ENCODE results near the gene FOXP1.

The FOXP1 gene

DNA sequence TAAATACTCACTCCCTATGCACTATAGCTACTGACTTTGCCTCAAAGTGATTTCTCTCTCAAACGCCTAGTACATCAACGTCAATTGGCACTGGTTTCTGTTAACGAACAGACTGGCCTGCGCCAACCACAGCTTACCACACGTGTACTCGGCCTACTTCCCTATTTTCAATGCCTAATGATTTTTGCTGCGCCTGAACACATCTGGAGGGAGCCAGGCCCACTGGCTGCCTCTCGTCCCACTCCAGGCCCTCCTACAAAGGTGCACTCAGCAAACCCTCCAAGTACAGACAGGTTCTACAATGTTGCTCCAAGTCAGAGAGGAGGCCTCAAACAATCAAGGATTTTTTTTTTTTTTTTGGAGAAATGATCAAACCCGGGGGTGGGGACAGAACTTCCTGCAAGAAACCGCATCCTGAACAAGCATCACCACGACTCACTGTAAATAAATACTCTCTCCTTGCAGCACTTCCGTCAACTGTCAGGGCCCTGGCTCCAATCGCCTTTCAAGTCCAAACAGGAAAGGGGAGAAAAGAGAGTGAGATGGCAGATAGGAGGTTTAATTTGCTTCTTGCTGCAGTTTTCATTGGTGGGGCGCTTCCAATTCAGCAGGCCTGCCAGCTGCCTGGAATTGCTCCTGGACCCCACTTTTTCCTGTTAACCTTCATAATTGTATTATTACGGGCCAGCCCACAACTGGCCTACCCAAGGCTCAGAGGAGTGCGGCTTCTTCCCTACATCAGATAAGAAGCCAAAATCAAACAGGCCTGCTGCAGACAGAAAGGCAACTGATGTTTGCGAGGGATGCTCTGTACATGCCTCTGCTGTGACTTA is 139.3 kb downstream of the FOXP1 start:
- DNase-seq (ENCODE audit: low read depth): peak; percentile 72
- TF ChIP-seq, protein P1, sequence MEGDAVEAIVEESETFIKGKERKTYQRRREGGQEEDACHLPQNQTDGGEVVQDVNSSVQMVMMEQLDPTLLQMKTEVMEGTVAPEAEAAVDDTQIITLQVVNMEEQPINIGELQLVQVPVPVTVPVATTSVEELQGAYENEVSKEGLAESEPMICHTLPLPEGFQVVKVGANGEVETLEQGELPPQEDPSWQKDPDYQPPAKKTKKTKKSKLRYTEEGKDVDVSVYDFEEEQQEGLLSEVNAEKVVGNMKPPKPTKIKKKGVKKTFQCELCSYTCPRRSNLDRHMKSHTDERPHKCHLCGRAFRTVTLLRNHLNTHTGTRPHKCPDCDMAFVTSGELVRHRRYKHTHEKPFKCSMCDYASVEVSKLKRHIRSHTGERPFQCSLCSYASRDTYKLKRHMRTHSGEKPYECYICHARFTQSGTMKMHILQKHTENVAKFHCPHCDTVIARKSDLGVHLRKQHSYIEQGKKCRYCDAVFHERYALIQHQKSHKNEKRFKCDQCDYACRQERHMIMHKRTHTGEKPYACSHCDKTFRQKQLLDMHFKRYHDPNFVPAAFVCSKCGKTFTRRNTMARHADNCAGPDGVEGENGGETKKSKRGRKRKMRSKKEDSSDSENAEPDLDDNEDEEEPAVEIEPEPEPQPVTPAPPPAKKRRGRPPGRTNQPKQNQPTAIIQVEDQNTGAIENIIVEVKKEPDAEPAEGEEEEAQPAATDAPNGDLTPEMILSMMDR (conservative IDR thresholded peaks at IDR 0.05; ENCODE audit: control insufficient read depth, insufficient read depth, low read depth, low read length): no peak
- H3K4me3 ChIP-seq (ENCODE audit: control insufficient read depth, low read depth, low read length): no peak overlapping the region

DNA sequence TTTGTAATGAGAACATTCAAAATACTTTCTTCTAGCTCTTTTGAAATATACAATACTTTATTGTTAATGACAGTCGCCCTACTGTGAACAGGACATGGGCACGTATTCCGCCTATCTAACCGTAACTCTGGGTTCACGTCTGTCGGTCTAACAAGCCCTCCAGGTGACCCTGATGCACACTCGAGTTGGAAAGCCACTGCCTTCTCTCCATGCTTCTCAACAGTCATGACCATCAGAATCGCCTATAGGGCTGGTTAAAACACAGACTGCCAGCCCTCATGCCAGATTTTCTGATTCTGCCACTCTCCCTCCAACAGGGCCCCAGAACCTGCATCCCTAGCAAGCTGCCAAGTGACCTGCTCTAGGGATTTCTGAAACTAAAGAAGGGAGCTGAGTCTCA is 140.2 kb downstream of the FOXP1 start:
- no peak overlapping the region for H3K4me3 ChIP-seq (ENCODE audit: control insufficient read depth, low read depth, low read length)
- TF ChIP-seq, protein P1 (conservative IDR thresholded peaks at IDR 0.05; ENCODE audit: control insufficient read depth, insufficient read depth, low read depth, low read length): no peak
- no peak for DNase-seq (ENCODE audit: low read depth)

DNA sequence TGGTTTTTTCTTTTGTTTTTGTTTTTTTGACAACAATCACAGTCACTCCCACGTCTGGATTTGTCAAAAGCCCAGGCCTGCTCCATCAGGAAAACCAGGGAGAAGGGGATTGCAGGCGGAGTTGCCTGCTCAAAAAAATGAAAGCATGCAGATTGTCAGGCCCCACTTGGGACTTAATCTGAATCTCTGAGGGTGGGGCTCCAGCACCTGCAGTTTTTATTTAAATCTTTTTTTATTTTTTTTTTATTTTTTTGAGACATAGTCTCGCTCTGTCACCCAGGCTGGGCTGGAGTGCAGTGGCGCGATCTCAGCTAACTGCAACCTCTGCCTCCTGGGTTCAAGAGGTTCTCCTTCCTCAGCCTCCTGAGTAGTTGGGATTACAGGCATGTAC is 140.9 kb downstream of the FOXP1 start:
- H3K4me3 ChIP-seq (ENCODE audit: control insufficient read depth, low read depth, low read length): no peak overlapping the region
- no peak for DNase-seq (ENCODE audit: low read depth)
- TF ChIP-seq, protein P1 (conservative IDR thresholded peaks at IDR 0.05; ENCODE audit: control insufficient read depth, insufficient read depth, low read depth, low read length): no peak

DNA sequence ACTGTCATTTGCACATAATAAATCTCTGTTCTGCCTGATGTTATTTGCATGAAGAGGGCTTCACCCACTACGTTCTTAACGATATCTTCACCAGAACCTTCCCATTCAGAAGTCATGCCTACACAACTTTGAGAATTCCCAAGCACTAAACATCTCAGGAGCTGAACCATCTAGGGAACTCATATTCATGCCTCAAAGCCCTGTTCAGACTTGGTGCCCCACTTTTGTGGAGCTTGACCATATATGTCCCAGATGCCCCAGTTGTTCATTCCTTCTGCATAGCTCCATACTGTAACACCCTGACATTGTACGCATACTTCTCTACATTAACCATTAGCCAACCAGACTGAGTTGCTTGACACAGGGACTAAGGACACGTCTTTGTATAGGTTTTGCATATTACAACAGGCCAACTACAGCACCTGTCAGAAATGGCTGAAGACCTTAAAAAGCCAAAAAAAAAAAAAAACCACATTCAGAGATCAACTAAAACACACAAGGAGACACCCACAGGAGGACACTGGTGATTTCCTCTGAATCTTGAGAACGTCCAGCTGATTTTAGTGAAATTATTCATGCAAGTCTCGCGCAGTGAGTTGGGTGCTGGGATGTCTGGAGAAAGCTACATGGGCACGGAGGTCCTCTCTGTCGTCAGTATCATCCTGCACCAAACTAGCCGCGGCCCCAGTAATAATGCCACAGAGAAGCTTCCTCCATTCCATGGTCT is 141.4 kb downstream of the FOXP1 start:
- no peak overlapping the region for H3K4me3 ChIP-seq (ENCODE audit: control insufficient read depth, low read depth, low read length)
- no peak for DNase-seq (ENCODE audit: low read depth)
- TF ChIP-seq, protein P1 (conservative IDR thresholded peaks at IDR 0.05; ENCODE audit: control insufficient read depth, insufficient read depth, low read depth, low read length): no peak

DNA sequence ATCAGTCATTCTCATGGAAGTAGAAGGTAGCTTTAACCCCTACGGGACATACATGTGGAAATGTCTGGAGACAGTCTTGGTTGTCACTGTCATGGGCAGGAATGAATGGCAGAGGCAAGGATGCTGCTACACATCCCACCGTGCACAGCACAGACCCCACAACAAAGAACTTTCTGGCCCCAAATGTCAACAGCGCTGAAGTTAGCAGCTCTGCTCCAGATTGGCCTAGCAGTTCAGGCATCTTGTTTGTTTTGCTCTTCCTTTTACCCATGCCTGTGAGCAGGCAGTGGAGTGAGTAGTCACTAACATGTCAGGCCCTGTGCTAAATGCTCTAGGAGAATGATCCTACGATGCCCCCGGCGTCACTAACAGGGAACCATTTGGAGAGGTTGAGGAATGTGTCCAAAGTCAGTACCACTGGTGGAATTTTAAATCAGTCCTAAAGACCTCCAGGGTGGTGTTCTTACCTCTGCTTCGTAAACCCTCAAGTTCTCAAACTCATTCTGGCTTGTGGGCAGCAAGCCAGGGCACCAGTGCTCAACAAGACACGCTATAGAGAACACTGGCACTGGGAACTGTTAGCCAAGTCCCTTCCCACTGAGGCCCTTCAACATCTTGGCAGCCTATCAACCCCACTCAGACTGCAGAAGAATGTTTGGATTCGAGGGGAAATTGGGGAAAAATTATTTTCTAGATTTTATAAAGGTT is 142.2 kb downstream of the FOXP1 start:
- no peak overlapping the region for H3K4me3 ChIP-seq (ENCODE audit: control insufficient read depth, low read depth, low read length)
- no peak for DNase-seq (ENCODE audit: low read depth)

DNA sequence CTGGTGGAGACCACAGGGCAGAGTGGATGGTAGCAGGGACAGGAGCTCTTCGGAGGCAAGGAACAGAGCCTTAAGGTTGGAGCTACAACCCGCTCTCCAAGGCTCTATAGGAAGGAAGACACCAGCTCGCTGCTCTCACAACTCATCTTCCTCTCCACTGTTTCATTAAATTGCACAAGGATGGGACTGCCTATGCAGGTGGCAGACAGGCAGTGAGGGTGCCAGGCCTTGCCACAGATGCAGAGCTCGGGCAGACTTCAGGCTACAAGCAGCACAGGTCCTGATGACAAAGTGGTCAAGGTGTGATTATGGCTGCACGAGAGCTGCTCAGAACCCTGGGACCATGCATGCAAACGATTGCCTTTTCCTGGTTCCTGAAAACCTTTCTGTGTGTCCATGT is 144.6 kb downstream of the FOXP1 start:
- no peak for DNase-seq (ENCODE audit: low read depth)
- TF ChIP-seq, protein P1 (conservative IDR thresholded peaks at IDR 0.05; ENCODE audit: control insufficient read depth, insufficient read depth, low read depth, low read length): no peak
- H3K4me3 ChIP-seq (ENCODE audit: control insufficient read depth, low read depth, low read length): no peak overlapping the region

More for the DNA sequence above, 142.2 kb downstream of the FOXP1 start:
- TF ChIP-seq, protein P1 (conservative IDR thresholded peaks at IDR 0.05; ENCODE audit: control insufficient read depth, insufficient read depth, low read depth, low read length): no peak
